Stimulated activated CD4-positive, alpha-beta T cell treated with anti-CD3 and anti-CD28 coated beads, Interleukin-4, amount 100 ng/mL, for 4 hours (primary cell): Measurements from ENCODE around the gene RBM19.

Experiments used
- DNase-seq, 2 experiments: peaks; one replicate each; pipeline ENCODE4 v3.0.0-alpha.2; 2020

RBM19 gene

GRCh38 chr12:113879658-113880057, 86.5 kb downstream of the RBM19 start:
- no peak for DNase-seq

GRCh38 chr12:113877607-113878006, 88.5 kb downstream of the RBM19 start:
- DNase-seq, result no peak

GRCh38 chr12:113876160-113876559, 90.0 kb downstream of the RBM19 start:
- DNase-seq, result no peak

- no peak for DNase-seq
Measured at GRCh38 chr12:113875691-113876090, 90.4 kb downstream of the RBM19 start.

GRCh38 chr12:113874999-113875561, 91.0 kb downstream of the RBM19 start:
- DNase-seq, result no peak

- DNase-seq, result no peak
Measured at GRCh38 chr12:113874326-113874725, 91.8 kb downstream of the RBM19 start.

GRCh38 chr12:113873740-113874139, 92.4 kb downstream of the RBM19 start:
- DNase-seq, result no peak

- DNase-seq, result no peak
Measured at GRCh38 chr12:113870890-113871289, 95.2 kb downstream of the RBM19 start.

- DNase-seq, result no peak
Measured at GRCh38 chr12:113870035-113870434, 96.1 kb downstream of the RBM19 start.

- DNase-seq, result no peak
Measured at GRCh38 chr12:113868365-113868764, 97.8 kb downstream of the RBM19 start.

- DNase-seq, result no peak
Measured at GRCh38 chr12:113867258-113867657, 98.9 kb downstream of the RBM19 start.

- DNase-seq, result no peak
Measured at GRCh38 chr12:113866496-113866895, 99.6 kb downstream of the RBM19 start.

GRCh38 chr12:113863455-113863845, 102.7 kb downstream of the RBM19 start:
- DNase-seq, result no peak

GRCh38 chr12:113862590-113863454, 103.3 kb downstream of the RBM19 start:
- no peak for DNase-seq

- DNase-seq, result no peak
Measured at GRCh38 chr12:113861708-113862312, 104.3 kb downstream of the RBM19 start.

- DNase-seq, result no peak
Measured at GRCh38 chr12:113860950-113861349, 105.2 kb downstream of the RBM19 start.

- DNase-seq, result no peak
Measured at GRCh38 chr12:113860059-113860820, 105.9 kb downstream of the RBM19 start.

- DNase-seq, result no peak
Measured at GRCh38 chr12:113858841-113859386, 107.2 kb downstream of the RBM19 start.

GRCh38 chr12:113857371-113857770, 108.8 kb downstream of the RBM19 start:
- DNase-seq, result no peak

GRCh38 chr12:113855998-113856397, 110.1 kb downstream of the RBM19 start:
- no peak for DNase-seq

GRCh38 chr12:113854385-113855142, 111.6 kb downstream of the RBM19 start:
- DNase-seq, result no peak

GRCh38 chr12:113853491-113853890, 112.6 kb downstream of the RBM19 start:
- DNase-seq, result no peak
